Effector CD8-positive, alpha-beta T cell (primary cell): ENCODE data around the gene RAD51B.
"Not testable (repeated sequence)": the region's sequence is repeated elsewhere in the genome, so short reads cannot be mapped to it uniquely, and the experiment has no call there.

Experiments used
- DNase-seq: peaks from one replicate; lab custom pipeline; 2025; lab: John Stamatoyannopoulos, UW

The RAD51B gene

DNA sequence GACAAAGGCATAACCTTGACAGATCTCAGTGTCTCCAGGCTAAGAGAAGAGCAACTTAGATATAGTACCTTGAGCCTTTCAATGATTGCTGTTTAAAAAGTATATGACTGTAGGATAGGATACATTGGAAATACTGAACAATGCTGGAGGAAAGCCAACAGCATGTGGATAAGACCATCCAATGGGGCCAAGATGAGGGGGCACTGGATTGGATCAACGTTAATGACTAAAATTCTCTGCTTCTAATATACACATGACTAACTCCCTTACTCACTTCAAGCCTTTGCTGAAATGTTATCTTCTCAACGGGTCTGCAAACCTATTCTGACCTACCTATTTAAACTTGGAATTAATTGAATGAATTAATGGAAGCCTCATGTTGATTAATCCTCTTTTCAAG is 354.9 kb downstream of the RAD51B start:
- DNase-seq = no peak

DNA sequence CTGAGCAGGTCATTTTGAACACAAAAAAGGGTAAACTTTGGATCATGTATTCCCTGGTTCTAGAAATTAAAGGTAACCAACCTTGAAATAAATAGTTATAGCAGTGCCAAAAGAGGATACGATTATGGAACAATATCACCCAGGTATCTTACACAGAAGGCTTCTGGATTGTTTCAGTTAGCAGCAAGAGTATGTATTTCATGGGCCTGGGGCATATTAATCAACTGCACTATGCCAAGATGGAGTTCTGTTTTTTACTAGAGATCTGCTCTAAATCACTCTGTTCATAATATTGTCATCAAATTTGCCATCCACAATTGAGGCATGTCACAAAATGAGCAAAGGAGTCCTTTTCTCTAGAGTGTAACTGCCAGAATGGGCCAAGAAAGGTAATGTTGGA is 357.1 kb downstream of the RAD51B start:
- DNase-seq = no peak

DNA sequence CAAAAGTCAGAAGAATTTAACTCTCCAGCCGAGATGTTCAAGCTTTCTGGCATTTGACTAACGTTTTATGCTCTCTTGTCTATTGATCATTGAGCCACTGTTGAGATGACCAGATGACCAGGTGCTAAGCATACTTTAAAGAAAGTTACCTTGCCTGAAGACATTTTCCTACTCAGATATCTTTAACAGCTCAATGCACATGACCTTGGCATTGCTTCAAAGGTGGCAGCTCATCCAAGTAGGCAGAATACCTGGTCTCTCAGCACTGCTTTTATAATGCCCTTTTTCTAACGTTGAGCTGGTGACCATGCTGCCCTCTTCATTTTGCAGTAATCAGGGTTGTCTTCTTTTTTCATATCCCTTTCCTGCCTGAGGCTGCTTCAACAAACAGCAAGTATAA is 358.1 kb downstream of the RAD51B start:
- DNase-seq = no peak

DNA sequence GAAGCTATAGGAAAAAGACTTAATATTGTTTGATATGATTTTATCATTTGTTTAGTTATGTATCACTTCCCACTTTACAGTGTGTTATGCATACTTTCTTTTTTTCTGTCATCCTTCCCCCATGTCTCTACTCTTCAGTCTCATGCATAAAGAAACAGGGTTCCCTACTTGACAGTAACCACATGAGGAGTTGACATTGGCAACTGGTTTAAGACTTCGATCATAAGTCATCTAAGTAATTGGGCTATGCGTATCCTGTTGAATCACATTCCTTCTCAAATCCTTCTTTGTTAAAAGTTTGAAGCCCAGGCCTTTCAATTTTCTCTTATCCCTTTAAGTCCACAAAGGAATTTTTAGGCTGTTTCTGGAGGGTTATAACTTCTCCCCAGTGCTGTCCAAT is 358.7 kb downstream of the RAD51B start:
- no peak for DNase-seq

DNA sequence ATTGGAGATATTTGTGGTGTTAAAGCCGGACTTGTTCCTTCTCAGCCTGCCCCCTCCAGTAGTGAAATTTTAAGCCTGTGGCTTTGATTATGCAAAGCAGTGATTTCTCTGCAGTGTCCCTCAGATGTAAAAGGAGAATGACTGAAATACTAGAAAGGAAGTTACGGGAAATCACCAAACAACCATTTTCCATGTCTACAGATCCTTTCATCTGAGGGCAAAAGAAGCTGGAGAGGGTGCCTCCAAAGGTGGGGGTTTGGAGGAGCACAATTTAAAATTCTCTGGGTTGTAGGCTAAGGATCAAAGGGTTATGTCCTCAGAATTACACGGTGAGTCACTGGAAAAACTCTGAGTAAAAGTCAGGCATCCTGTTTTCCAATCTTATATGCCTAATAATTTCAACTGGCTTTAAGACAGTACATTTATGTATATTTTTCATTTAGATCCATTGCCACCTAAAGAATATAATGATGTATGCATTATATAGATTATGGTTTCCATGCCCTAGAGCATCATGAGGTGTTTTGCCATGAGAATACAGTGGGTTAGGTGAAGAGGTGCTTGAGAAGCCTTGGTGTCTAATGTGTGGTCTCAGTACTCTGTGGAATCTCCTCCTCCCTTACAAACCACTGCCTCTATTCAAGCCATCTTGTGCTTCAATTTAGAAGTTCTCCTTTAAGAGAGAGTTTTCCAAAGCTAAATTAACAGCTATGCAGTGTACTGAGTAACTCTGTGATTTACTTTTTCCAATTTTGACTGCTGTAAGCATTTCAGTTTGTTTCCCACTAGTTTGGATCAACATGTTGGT is 362.1 kb downstream of the RAD51B start:
- no peak for DNase-seq

DNA sequence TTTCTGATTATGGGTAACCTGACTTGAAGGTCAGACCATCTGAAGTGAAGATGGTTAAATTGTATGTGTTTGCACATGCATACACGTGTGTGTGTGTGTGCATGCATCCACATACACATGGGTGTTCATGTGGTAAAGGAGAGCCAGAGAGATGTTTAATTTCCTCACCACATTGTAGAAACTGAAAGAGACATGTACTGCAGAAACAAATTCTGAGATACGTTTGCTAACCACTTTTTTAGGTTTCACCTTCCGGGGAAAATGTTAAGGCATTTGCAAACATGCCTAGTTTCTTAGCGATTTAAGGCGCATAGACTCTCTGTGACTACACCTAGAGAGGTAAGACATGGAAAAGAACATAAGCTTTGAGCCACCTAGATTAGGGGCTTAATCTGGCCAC is 362.9 kb downstream of the RAD51B start:
- DNase-seq = no peak

DNA sequence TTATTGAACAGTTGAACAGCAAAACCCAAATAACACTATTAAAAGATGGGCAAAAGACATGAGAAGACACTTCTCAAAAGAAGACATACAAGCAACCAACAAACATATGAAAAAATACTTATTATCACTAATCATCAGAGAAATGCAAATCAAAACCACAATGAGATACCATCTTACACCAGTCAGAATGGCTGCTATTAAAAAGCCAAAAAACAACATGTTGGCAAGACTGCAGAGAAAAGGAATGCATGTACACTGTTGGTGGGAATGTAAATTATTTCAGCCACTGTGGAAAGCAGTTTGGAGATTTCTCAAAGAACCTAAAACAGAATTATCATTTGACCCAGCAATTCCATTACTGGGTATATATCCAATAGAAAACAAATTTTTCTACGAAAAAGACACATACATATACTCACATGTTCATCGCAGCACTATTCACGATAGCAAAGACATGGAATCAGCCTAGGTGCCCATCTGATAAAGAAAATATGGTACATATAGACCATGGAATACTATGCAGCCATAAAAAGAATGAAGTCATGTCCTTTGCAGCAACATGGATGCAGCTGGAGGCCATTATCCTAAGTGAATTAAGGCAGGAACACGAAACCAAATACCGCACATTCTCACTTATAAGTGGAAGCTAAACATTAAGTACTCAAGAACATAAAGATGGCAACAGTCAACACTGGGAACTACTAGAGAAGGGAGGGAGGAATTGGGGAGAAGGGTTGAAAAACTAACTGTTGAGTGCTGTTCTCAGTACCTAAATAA is 367.1 kb downstream of the RAD51B start:
- not testable (repeated sequence) for DNase-seq

DNA sequence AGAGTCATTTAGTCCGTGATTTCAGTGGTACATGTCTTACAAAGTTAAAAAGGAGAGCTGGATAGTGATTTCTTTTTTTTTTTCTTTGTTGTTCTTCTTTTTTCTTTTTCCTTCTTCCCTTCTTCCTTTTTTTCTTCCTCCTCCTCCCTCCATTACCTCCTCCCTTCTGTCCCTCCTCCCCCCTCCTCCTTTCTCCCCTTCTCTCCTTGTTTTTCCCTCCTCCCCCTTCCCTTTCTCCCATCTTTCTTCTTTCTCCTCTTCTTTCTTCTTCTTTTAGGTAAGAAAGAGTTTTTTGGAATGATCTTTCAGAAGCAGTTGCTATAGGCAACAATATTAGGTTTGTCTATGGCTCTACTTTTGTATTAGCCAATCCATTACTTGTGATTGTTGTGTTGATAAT is 368.6 kb downstream of the RAD51B start:
- no peak for DNase-seq

DNA sequence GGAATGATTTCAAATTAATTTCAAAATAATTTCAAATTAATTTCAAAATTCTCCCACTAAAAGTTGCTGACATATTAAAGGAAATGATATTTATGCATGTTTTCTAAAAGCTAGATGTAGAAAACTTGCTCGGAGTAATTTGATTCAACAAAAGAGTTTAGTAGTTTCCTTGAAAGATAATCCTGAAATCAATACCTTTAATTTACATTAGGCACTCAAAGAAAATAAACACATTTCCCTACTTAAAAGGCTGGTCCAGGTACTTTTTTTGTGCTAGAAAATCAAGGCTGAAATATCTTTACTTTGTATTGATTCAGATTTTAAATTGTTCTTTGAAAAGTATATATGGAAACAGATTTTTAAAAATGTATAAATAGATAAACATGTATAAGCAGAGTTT is 370.5 kb downstream of the RAD51B start:
- no peak for DNase-seq

DNA sequence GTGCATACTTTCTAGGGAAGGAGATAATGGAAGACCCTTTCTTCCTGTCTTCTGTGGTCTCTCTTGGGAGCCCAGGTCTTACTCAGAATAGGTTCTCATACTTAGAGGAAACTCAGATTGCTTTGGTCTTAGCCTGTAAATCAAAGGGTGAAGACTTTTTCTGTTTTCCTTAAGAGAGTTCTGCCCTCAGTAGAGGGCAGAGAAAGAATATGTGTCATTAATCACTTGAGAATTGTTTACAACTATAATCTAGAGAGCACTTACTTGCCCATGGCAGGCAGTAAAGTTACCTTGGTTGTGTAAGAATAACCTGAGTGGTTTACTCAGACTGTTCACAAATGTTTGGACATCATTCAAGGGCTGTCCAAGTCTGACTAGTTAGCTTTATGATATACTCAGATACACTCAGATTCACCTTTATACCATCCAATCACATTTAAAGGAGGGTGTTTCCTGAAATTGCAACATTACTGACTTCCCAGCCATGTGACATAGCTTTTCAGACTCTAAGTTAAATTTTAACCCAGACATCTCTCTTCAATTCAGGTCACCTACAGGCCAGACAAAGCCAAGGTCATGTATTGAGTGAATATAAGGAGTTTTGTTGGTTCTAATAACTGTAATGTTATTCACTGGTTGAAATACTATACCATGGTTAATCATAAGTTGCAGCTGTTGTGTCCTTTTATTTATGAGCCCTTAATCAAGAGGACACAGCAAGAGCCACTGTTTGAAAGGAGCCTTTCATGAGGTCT is 372.2 kb downstream of the RAD51B start:
- DNase-seq = no peak

DNA sequence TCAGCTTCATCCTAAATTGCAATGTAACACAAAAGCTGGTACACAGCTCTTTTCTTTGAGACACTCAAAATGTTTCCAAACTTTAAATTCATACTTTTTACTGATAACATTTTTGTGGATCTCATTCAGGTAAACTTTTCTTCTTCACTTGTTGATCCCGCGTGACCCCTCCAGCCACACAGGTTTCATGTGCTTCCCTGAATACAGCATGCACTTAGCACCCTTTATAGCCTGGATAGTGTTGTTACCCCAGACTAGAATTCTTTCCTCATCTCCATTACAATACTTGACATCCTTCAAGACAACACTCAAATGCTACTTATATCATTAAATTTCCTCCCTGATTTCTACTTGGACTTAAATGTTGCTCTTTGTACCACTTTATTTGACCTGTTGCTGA is 373.4 kb downstream of the RAD51B start:
- no peak for DNase-seq

DNA sequence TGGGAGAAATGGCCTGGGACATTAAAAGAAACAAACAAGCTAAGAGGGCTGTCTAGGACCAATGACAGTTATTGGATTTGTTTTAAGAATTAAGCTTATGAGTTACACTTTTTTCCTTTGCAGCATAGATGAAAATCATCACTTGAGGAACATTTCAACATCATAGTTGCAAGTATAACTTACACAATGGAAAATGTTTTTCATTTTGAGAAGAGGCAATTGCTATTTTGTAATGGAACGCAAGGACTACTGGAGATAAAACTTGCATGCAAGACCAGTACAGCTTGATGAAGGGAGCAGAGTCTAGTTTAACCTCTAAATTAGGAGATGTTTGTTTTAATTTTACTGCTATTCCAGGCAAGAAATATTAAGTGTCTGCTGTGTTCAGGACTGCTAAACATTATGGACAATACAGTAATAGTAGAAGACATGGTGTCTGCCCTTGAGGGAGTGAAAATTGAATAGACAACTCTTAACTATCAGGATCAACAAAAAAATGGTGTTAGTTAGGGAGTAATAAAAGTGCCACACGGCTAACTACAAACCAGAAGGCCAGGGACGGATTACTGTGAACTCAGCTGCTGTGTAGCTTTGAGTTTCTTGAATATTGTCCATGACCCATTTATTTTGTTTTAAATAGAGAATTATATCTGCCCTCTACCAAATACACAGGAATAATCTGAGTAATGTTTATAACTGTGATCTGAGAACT is 374.5 kb downstream of the RAD51B start:
- DNase-seq = no peak

DNA sequence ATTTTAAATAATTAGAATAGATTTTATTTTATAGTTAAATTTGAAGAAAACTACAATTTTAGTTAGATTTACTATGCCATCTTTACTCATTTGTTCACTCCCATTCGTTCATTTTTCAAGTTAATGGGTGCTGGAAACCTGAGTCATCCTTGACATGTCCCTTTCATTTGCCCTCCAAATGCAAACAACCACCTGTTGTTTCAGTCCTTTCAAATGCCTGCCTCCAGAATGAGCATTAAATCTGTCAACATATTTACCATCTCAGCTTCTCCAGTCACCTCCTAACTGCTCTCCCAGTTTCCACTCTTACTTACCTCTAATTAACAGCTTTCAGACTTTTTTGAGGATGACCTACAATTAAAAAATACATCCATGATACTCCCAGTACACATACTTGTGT is 375.5 kb downstream of the RAD51B start:
- no peak for DNase-seq

DNA sequence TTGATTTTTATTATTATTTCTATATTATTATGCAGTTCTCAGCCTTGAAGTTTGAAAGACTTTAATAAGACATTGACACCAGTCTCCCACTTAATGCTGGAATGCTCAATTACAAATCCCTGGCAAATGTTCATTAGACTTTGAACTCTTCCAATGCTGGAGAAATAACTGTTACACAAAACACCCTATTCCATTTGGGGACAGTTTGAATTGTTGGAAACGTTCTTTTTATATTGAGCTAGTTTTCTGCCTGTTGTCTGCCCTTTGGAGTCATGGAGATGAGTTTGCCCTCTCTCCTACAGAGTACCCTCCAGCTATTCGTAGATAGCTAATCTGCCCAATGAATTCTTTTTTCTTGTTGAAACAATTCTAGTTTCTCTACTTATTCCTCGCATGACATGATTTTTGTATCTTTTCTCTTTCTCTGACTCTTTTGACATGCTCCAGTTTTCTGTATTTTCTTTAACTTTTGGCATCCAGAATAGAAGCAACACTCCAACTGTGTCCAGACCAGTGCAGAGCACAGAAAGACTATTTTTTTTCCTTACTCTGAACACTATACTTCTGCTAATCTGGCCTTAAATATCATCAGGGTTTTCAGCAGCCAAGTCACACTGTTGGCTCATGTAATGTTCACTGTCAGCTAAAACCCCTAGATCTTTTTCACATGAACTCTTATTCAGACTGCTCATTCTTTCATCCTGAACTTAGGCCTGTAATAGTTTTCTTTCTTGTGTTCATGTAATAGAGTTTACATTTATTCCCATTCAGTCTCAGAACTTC is 379.3 kb downstream of the RAD51B start:
- no peak for DNase-seq

DNA sequence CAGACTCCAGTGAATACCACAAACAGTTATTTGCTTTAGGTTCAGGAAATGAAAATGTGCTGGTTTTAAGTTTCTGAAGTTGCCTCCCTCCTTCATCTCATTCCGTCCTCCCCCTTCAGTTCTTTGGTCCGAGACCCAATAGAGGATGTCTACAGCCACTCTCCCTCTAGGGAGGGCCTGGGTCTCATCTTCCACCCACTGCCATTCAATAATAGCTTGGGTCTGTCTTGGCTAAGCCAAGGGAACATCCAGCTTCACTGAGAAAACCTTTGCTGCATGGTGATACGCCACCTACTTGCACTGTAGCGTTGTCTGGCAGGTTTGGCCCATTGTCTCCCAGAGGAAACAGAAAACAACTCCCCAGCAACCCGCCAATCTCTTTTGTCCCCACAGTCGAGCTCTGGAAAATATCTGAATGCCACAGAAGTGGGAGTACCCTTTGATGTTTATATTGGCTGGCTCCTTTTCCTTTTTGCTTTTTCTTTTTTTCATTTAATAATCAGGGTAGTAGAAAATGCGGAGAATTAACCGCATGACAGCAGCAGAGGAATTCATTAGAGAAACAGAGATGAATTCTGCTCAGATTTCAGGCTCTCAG is 380.1 kb downstream of the RAD51B start:
- no peak for DNase-seq

DNA sequence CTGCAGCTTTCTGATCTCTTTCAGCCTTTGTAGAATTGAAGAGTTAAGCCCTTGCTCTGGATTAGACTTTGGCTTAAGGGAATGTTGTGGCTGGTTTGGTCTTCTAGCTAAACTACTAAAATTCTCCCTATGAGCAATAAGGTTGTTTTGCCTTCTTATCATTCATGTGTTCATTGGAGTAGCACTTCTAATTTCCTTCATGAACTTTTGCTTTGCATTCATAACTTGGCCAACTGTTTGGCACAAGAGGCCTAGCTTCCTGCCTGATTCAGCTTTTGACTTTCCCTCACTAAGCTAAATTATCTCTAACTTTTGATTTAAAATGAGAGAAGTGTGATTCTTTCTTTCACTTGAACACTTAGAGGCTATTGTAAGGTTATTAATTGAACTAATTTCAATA is 384.3 kb downstream of the RAD51B start:
- no peak for DNase-seq

DNA sequence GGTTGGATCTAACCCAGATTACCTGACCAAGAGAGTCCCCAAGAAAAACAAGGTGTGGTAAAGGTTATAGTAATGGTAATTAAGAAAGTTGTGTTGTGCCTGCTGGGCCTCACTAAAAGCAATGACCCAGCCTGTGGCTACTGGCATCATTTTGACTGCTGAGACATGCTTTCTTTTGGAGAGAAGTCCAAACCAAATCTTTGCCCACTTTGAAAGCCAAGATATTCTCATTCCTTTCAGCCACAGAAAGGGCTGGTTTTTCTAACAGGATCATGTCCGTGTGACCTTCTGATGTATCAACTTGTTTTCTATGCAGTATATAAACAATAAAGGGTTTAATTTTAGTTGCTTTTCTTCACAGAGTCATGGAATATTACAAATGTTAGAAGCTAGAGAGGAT is 388.6 kb downstream of the RAD51B start:
- no peak for DNase-seq

DNA sequence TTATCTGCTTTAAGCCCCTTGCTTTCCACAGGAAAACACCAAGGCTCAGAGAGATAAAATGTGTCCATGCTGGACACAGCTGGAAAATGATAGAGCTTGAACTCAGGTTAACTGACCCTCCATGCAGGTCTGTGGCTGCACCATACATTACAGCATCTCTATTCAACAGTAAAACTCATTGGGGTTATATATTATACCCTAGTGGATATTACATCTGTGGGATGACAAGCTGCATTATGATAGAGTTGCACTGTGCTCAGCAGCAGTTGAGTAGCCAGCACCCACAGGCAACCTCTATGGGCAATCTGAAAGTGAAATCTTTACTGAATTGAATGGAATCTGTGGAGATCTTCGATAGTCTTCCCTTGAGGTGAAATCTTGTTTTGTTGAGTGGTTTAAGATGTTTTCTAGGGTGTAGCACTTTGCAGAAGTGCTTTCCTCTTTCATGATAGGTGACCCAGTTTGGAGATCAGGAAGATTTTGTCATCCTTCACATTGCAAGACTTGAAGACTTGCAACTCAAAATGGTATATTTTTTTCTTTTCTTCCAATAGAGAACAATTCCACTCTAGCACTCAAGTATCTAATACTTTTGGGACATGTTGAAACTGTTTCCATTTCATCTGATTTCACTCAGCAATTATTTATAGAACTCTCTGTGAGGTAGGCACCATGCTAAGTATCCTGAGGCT is 389.2 kb downstream of the RAD51B start:
- no peak for DNase-seq

DNA sequence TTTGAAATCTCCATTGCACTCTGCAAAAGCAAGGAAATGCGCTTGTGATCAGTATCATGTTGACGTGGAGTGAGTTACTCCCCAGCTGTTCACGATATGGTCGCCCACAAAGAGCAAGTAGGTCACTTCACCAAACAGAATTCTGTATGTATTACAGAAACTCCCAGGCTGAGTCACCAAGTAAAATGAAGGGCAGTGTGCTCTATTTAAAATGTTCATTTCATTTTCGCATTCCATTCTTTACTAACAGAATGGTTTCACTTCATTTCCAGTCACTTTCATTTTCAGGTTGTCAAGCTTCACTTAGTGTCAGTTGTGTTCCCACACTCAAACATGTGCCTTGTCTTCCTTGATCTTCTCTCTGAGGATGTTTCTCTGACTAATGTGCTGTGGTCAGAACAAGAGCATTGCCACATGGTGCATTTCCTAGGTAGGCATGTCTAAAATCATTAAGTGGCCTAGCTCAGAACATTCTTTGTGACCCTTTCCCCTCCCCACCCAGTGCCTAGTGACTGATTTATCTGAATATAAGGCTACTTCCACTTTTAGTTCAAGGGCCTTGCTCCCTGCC is 391.2 kb downstream of the RAD51B start:
- DNase-seq = no peak

DNA sequence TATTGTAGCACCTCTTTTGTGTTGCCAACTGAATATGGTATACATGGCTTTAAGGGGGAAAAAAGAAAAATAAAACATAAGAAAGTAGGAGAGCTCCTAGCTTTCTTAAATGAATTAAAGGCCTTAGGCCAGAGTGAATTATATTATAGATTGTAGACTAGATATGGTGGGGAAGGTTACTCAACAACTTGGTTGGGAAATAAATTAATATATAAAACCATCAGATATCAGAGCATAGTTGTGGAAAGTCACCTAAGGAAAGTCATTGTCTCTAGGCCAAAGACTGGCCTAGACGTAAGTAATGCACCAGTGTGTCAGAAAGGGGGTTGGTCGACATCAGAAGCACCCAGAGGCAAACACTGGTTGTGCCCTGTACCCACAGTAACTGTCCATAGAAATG is 391.8 kb downstream of the RAD51B start:
- no peak for DNase-seq
